HG03025 (cell line): ENCODE measurements around the gene CCR4.
"Not testable (repeated sequence)": the region's sequence is repeated elsewhere in the genome, so short reads cannot be mapped to it uniquely, and the experiment has no call there.

Experiments
- ATAC-seq: cut with Tn5 transposase; IDR thresholded peaks from one replicate; pipeline ENCODE4 v1.9.1; 2021; ENCODE audit warnings: mild to moderate bottlenecking, moderate library complexity; ENCODE audit not compliant: unreplicated experiment, low FRiP score

The CCR4 gene

DNA sequence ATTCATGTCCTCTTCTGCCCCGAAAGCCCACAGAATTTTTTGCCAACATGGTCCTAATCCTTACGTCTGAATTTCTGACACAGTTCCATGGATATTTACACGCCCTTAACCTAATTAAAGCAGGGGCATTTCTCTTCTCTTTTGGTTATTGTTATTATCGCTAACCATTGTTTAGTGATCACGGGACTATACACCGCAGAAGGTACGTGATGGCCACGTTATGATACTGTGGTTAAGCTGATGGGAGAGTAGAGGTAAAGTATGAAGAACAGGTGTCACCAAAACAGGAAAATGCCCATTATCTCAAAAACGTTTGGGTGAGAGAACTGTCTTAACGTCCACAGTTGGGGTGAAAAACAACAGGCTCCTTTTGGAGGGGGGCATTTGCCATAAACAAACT lies 26.4 kb downstream of the CCR4 start:
- no peak for ATAC-seq

DNA sequence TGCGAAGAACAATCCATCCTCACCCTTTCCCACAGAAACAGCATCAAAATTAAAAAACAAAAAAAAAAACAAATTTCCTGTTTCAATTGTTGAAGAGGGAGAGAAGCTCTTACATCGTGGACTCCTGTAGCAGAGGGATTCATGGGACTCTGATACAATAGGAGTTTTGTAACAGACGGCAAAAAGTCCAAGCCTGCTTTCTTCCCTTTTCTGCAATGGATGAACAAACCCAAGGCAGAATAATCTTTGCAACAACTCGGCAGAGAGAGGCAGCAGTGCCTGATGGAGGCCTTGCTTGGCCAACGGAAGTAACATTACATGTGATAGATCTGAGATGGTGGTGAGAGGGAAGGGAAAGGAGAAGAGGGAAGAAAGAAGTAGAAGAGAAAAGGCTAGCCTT lies 26.9 kb downstream of the CCR4 start:
- ATAC-seq: no peak

DNA sequence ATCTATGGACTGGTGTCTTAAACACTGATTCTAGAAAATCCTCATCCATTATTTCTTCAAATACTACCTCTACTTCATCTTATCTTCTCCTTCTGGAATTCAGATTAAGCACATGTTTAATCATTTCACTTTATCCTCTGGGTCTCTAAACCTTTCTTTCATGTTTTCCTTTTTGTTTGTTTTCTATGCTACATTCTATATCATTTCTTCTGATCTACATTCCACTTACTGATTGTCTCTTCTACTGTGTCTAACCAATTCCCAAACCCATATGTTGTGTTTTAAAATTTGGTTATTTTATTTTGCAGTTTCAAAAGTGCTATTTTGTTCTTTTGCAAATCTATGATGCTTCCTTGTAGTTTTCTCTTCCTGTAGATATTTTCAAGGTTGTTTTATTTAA lies 31.7 kb downstream of the CCR4 start:
- ATAC-seq: no peak

DNA sequence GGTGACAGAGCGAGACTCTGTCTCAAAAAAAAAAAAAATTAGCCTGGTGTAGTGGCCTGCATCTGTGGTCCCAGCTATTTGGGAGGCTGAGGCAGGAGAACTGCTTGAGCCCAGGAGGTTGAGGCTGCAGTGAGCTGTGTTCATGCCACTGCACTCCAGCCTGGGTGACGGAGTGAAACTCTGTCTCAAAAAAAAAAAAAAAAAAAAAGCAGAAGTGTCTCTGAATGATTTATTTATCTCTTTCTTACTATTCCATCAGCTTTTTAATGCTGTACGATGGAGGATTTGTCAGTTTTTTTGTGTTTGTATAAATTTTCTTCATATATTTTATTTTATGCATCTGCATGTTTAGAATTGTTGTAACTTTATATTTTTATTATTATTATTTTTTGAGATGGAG lies 33.5 kb downstream of the CCR4 start:
- not testable (repeated sequence) for ATAC-seq

DNA sequence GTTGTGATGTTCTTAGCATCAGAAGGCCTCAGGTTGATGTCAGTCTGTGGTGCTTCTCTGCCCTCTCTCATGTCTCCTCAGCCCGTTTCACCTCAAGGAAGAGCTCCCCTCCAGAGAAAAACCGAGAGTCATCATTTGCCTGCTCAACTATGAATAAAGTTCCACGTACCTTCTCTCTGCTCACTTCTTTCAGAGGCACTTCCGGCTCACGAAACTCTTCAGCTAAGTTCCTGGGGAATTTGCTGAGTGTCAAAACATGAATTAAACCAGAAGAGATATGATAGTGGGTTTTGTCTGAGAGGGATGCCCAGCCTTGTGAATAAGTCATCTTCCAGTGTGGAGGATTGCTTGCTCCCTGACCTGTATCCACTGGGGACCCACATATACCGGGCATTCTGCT lies 37.7 kb downstream of the CCR4 start:
- no peak for ATAC-seq

DNA sequence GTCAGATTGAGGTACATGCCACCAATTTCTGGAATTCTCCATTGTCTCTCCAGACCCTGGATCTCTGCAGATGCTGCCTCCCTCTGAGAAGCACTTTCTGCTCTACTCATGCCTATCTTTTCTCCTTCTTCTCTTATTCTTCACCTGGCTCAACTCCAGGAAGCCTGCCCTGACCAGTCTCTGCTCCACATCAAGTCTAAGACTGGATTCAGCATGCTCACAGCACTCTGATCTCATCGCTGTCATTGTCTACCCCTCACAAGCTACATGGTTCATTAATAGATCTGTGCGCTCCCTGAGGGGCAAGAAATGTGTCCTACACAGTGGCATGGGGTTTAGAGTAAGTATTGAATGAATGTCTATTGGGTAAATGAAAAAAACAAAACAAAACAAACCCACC lies 38.7 kb downstream of the CCR4 start:
- ATAC-seq: no peak

DNA sequence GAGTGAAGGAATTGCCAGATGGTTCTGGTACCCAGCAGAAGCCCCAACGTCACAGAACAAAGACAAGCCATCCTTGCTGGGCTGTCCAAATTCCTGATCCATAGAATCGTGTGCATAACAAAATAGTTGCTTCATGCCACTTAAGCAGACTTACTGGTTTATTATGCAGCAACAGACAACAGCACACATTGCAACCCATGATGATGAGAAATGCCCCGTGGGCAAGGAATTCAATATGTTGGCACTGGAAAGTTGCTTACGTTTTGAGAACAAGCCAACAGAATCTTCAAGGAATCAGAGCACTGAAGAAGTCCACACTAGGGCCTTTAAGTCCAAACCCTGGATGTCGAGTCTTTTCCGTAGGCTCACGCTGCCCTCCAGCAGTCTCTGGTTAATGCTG lies 40.3 kb downstream of the CCR4 start:
- ATAC-seq: no peak

DNA sequence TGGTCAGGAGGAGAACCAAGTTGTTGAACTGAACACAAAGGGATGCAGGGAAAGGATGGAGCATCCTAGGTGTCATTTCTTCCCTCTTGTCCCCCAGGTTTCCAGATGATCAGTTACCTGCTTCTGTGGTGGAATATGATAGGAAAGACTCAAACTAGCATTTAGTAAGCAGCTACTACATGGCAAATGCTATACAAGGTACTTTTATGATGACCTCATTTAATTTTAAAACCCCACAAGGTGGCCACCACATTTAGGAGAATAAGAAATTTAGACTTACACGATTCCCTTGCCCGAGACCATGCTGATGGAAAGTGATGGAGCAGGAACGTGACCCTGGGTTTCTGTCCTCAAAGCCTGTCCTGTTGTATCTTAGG lies 40.9 kb downstream of the CCR4 start:
- no peak for ATAC-seq

DNA sequence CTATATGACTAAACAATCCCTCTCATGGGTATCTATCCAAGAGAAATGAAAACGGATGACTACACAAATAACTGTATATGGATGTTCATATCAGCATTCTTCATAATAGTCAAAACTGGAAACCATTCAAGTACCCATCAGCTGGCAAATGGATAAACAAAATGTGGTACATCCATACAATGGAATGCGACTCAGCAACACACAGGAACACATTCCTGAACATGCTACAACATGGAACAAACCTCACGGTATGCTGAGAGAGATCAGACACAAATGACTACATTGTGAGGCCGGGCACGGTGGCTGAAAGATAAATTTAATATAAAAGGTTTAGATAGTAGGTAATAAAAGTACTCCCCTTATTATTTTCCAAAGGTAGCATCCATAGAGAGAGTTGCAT lies 42.6 kb downstream of the CCR4 start:
- no peak for ATAC-seq

DNA sequence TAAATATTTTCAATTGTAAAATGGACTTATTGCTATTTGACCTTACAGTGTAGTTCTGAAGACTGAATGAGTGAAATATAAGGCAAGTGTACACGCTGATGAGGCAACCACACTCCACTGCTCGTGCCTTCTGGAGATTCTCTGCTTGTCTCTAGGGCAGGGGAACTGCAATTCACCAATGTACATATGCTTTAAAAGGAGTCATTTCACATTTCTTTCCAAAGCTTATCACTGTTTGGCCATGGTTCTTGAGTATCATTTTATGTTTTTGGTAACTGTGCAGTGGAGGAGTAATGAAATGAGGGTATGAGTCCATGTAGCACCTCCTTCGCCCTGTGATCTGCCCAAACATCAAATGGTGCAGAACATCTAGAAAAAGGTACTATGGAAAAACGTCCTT lies 43.7 kb downstream of the CCR4 start:
- ATAC-seq: no peak

DNA sequence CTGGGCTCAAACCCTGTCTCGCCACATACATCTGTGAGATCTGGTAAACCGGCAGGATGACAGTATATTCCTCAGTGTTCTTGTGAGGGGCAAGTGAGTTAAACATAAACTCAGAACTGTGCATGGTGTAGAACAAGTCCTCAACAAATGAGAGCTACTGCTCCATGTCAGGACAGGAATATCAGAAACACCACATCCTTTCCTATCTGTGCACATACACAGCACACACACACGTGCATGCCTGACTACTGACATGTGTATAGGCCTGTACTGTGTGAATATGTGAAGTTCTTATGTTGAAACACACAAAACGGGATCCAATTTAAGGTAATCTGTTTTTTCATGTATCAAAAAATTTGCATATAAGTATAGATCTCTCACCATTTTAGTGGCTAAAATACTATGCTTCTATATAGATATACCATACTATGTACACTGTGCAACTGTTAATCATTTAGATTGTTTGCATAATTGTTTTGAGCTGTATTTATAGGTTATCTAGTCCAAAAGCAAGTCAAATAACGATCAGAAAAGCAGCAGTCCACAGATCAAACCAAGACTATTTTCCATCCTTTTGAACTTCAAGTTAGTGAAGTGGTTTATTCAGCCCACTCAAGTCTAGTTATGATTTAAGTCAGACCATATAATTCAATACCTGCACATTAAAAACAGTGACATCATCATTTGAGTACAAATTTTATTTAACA lies 44.8 kb downstream of the CCR4 start:
- no peak for ATAC-seq

DNA sequence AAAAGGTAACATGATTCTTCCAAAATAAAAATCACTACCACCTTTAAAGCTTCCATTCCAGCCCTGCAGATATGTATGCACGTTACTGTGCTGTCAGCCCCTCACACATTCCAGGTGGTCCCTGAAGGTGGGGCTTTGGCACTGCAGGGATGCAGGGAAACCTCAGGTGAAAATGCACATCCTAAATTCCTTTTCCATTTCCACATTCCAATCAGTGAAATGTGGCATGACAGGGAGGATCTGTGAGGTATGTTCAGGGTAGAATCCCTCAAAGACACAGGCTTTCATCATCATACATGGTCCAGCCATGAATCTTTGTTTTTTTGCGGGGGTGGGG lies 45.3 kb downstream of the CCR4 start:
- ATAC-seq: no peak

DNA sequence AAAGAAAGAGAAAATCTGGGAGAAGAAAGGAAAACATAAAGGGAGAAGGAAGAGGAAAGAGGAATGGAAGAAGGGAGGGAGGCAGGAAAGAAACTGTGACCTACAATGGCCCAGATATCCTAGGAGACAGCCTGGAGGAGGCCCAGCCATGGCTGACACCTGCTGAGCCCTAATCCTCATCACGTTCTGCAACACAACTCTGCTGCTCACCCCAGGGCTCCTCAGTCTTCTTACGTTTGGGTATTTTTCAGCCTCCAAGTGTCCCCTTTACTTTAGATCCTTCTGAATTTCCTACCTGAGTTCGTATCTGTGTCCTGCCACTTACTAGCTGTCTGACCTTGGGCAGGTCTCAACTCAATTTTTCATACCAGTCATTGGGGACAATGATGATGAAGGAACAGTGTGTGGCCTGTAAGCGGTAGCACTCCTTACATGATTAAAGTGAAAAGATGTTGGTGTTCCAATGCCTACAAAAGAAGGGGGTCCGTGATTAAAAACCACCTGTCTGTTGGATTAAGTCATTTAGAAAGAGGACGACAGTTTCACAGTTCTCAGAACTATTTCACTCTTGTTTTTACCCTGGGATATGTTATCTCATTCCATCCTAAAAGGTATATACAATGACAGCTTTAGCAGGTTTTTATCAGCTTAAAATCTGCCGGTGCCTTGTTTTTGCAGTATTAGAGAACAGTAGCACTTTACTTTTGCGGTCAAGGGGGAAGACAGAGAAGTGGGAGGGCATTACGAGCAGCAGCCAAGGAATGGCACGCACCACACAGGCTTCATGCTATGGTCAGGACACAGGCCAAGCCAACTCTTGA lies 47.4 kb downstream of the CCR4 start:
- no peak for ATAC-seq

DNA sequence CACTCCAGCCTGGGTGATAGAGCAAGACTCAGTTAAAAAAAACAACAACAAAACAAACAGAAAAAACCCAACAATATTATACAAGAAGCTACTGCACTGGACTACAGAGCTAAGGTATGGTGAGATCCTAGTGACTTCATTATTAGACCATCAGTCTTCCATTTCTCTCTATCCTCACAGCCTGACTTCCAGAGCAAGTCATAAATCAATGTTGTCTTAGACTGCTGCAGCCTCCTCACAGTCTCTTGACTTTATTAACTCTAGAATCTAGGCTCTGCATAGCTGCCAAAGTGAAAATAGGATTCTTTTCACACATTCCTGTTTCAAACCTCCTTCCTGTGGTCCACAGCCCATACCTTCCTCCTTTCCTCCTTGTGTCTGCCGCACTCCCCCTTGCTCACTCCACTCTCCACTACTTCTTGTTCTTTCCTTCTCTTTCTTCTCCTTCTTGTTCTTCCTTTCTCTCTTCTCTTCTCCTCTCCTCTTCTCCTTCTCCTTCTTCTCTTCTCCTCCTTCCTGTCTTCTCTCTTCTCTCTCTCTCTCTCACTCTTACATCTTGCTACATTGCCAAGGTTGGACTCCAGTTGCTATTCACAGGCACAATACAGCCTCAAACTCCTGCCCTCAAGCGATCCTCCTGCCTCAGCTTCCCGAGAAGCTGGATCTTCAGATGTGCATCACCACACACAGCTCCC lies 49.4 kb downstream of the CCR4 start:
- ATAC-seq: no peak

DNA sequence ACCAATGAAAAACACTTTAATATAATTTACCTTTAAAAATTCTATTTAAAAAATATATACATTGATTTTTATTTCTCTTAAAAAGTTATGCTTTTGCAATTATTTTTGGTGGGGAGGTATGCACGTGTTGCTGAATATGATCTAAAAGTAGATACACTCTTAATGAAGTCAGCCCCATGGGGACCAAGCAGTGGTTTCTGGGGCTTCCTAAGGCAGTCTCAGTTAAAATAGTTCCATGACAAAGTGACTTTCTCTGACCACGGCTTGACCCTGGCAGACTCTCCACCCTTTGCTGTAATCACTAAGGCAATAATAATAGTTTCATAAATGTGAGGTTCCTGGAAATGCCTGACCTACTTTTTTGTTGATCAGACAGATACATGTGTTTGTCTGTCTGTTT lies 50.4 kb downstream of the CCR4 start:
- ATAC-seq: no peak

DNA sequence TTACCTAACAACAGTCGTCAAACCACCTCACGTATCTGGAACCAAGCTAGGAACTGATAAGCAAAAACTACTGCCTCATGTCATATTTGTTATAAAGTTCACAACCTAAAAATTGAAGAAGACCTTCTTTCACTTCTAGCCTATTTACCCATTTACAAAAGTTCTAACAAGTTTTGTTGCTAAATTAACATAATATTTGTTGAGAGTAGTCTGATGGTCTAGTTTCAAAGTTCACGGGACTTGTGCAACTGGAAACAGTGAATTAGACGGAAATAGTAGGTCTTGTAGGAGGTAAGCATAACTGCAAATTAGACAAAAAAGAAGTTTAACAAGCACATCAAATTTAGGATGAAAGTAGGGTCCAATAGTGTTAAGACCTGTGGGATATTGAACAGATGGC lies 51.9 kb downstream of the CCR4 start:
- no peak for ATAC-seq

DNA sequence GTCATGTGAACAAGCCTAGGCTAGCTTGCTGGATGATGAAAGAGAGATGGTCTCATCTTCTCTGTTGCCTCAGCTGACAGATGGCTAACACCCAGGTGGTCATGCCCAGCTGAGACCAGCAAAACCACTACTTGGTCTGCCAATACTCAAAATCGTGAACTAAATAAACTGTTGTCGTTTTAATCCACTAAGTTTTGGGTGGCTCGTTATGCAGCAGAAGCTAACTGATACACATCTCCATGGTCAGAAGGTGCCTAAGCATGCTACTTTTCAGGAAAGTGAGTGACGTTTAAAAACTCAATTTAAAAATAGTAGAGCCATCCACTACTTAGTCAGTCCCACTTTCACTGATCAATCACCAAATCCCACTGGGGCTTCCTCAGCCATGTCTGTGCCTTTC lies 52.8 kb downstream of the CCR4 start:
- no peak for ATAC-seq

DNA sequence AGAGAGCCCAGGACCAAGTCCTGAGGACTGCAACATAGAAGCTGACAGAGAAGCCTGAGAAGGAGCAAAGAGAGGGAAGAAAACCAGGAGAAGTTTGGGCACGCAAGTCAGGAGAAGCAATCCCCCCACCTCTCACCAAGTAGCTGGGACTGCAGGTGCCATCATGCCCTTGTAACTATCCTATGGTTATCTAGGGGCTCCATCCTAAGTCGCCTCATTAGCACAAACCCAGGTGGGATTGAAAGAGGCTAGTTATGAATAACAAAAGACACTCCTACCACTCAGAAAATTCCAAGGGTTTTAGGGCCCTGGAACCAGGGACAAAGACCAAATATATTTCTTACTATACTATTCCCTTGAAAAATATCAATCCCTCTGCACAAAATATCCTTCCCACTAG lies 53.5 kb downstream of the CCR4 start:
- no peak for ATAC-seq
